ENCODE results near the gene ANKRD11.

Gene ANKRD11

GRCh38 chr16:89325861-89326471 is 164.4 kb downstream of the ANKRD11 start:
- H2BK120ac ChIP-seq (ENCODE audit: low read depth, low read length): no peak overlapping the region
- peaks cover 82% of the 10 kb centered on the region for H3K79me2 ChIP-seq (ENCODE audit: control insufficient read depth, insufficient read depth, low read length)
- peak overlapping the region; percentile 84 for H2AK5ac ChIP-seq (ENCODE audit: low read length)
- DNase-seq: no peak
- no peak overlapping the region for H4K8ac ChIP-seq (ENCODE audit: low read depth, low read length)
- H2BK15ac ChIP-seq (replicated peaks; ENCODE audit: low read depth): no peak overlapping the region
- H3K27me3 ChIP-seq (ENCODE audit: insufficient read depth, low read length, poor library complexity): no peaks in the 10 kb centered on the region
- WGBS (ENCODE audit: extremely low coverage, insufficient coverage, low lambda C conversion rate): no CpG with 5 or more reads among the region's 18 CpGs
- H3K4me1 ChIP-seq (ENCODE audit: control insufficient read depth, low read depth, low read length): peaks cover 25% of the 10 kb centered on the region
- peak overlapping the region; percentile 33 for H3K18ac ChIP-seq (ENCODE audit: low read length)
- peak overlapping the region; percentile 11 for H3K56ac ChIP-seq (ENCODE audit: low read length)
- no peaks in the 10 kb centered on the region for H3K36me3 ChIP-seq (ENCODE audit: control insufficient read depth, insufficient read depth, low read length)
- no peak overlapping the region for H3K4ac ChIP-seq (ENCODE audit: low read depth, low read length)
- no peak overlapping the region for H3K4me2 ChIP-seq (ENCODE audit: low read length)
- peak overlapping the region; percentile 11 for H3K9ac ChIP-seq (ENCODE audit: low read length)
- no peak overlapping the region for H4K5ac ChIP-seq (ENCODE audit: low read length)
- no peak overlapping the region for H3K4me3 ChIP-seq (ENCODE audit: low read length)
- peak overlapping the region; percentile 86 for H2BK5ac ChIP-seq (ENCODE audit: low read length)
- H3K79me1 ChIP-seq (ENCODE audit: low read length): peaks cover 32% of the 10 kb centered on the region
- peak overlapping the region; percentile 84 for H3K23ac ChIP-seq (ENCODE audit: low read length)
- no peak overlapping the region for H3K27ac ChIP-seq (ENCODE audit: low read depth, low read length)

- no peak overlapping the region for H4K5ac ChIP-seq (ENCODE audit: low read length)
- peaks cover 90% of the 10 kb centered on the region for H3K79me2 ChIP-seq (ENCODE audit: control insufficient read depth, insufficient read depth, low read length)
- no peak overlapping the region for H2BK120ac ChIP-seq (ENCODE audit: low read depth, low read length)
- H2AK5ac ChIP-seq (ENCODE audit: low read length): no peak overlapping the region
- H3K9ac ChIP-seq (ENCODE audit: low read length): no peak overlapping the region
- no peak overlapping the region for H3K27ac ChIP-seq (ENCODE audit: low read depth, low read length)
- no peak overlapping the region for H4K8ac ChIP-seq (ENCODE audit: low read depth, low read length)
- no CpG with 5 or more reads among the region's 32 CpGs for WGBS (ENCODE audit: extremely low coverage, insufficient coverage, low lambda C conversion rate)
- H3K18ac ChIP-seq (ENCODE audit: low read length): no peak overlapping the region
- no peak overlapping the region for H3K56ac ChIP-seq (ENCODE audit: low read length)
- H3K4me2 ChIP-seq (ENCODE audit: low read length): no peak overlapping the region
- no peaks in the 10 kb centered on the region for H3K27me3 ChIP-seq (ENCODE audit: insufficient read depth, low read length, poor library complexity)
- H3K4me1 ChIP-seq (ENCODE audit: control insufficient read depth, low read depth, low read length): peaks cover 28% of the 10 kb centered on the region
- no peak overlapping the region for H2BK15ac ChIP-seq (replicated peaks; ENCODE audit: low read depth)
- peaks cover 40% of the 10 kb centered on the region for H3K79me1 ChIP-seq (ENCODE audit: low read length)
- no peak for DNase-seq
- H3K4ac ChIP-seq (ENCODE audit: low read depth, low read length): no peak overlapping the region
- H2BK5ac ChIP-seq (ENCODE audit: low read length): no peak overlapping the region
- no peak overlapping the region for H3K4me3 ChIP-seq (ENCODE audit: low read length)
- no peaks in the 10 kb centered on the region for H3K36me3 ChIP-seq (ENCODE audit: control insufficient read depth, insufficient read depth, low read length)
- H3K23ac ChIP-seq (ENCODE audit: low read length): no peak overlapping the region
Measured at GRCh38 chr16:89324056-89325010, 166.0 kb downstream of the ANKRD11 start.

DNA sequence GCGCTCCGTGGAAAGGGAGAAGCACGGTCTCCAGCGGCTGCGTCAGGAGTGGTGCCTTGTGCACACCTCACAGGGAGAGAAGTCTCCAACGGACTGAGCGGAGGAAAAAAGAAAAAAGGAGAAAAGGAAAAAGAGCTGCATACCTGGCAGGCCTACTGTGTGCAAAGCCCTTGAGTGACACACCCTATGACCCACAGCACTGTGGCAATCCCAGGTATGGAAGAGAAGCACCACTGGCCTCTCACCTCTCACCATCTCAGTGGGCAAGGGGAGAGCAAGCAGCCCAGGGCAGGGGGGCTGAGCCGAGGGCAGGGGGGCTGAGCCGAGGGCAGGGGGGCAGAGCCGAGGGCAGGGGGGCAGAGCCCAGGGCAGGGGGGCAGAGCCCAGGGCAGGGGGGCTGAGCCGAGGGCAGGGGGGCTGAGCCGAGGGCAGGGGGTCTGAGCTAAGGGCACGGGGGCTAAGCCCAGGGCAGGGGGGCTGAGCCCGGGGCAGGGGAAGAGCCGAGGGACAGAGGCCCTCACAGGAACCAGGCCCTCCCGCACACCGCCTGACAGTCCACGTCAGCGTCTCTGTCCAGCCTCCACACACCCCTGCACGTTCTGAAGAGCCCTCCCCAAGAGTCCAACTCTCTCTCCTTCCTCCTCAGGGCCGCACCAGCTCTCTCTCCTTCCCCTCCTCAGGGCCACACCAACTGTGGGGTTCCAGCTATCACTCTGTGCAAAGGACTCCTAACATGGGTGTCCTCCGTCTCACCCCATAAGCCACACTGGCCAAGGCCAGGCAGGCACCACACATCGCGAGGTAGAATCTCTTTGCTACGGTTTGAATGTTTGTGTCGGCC is 167.0 kb downstream of the ANKRD11 start:
- Histone ChIP-seq H2BK5ac (ENCODE audit: low read length) (no peak overlapping the region), H3K27me3 (ENCODE audit: insufficient read depth, low read length, poor library complexity) (no peaks in the 10 kb centered on the region), H4K5ac (ENCODE audit: low read length) (no peak overlapping the region), H3K79me2 (ENCODE audit: control insufficient read depth, insufficient read depth, low read length) (peaks cover 93% of the 10 kb centered on the region), H3K27ac (ENCODE audit: low read depth, low read length) (no peak overlapping the region), H3K36me3 (ENCODE audit: control insufficient read depth, insufficient read depth, low read length) (no peaks in the 10 kb centered on the region), H2AK5ac (ENCODE audit: low read length) (no peak overlapping the region), H3K18ac (ENCODE audit: low read length) (no peak overlapping the region), H3K4ac (ENCODE audit: low read depth, low read length) (no peak overlapping the region), H2BK15ac (replicated peaks; ENCODE audit: low read depth) (no peak overlapping the region), H2BK120ac (ENCODE audit: low read depth, low read length) (no peak overlapping the region), H3K79me1 (ENCODE audit: low read length) (peaks cover 49% of the 10 kb centered on the region), H3K4me1 (ENCODE audit: control insufficient read depth, low read depth, low read length) (peaks cover 28% of the 10 kb centered on the region), H3K4me2 (ENCODE audit: low read length) (no peak overlapping the region), H3K56ac (ENCODE audit: low read length) (peak overlapping the region; percentile 51), H4K8ac (ENCODE audit: low read depth, low read length) (no peak overlapping the region), H3K4me3 (ENCODE audit: low read length) (no peak overlapping the region), H3K9ac (ENCODE audit: low read length) (peak overlapping the region; percentile 8), H3K23ac (ENCODE audit: low read length) (no peak overlapping the region)
- no CpG with 5 or more reads among the region's 26 CpGs for WGBS (ENCODE audit: extremely low coverage, insufficient coverage, low lambda C conversion rate)
- no peak for DNase-seq

DNA sequence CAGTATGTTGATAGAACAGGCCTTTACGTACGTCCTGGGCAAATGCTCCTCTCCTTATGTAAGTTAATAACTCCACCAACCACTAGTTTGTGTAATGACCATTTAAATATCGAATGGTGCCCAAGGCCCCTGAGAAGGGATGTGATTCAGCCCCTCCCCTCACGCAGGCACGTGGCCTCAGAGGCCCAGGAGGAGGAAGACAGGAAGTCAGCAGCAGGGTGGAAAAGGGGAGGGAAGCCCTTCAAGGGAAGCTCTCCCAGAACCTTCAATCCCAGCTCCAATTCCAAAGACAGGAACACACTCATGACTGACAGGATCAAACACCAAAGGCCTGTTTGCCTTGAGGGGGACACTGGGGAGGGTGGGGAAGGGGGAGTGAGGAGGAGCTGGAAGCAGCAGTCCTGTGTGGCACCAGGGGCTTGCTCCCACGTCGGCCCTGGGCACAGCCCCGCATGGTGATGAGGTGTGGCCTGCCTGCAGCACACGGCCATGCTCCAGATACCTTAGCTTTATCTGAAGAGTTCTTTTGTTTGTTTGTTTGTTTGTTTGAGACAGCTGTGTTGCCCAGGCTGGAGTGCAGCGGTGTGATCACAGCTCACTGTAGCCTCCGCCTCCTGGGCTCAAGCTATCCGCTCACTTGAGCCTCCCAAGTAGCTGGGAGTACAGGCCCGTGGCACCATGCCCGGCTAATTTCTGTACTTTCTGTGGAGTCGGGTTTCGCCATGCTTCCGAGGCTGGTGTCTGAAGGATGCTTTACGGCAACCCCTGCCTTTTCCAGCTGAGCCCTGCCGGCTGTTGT is 167.8 kb downstream of the ANKRD11 start:
- Histone ChIP-seq H3K27ac (ENCODE audit: low read depth, low read length) (no peak overlapping the region), H3K27me3 (ENCODE audit: insufficient read depth, low read length, poor library complexity) (no peaks in the 10 kb centered on the region), H2AK5ac (ENCODE audit: low read length) (no peak overlapping the region), H3K4ac (ENCODE audit: low read depth, low read length) (no peak overlapping the region), H3K36me3 (ENCODE audit: control insufficient read depth, insufficient read depth, low read length) (no peaks in the 10 kb centered on the region), H3K23ac (ENCODE audit: low read length) (no peak overlapping the region), H3K79me1 (ENCODE audit: low read length) (peaks cover 52% of the 10 kb centered on the region), H4K8ac (ENCODE audit: low read depth, low read length) (no peak overlapping the region), H3K4me1 (ENCODE audit: control insufficient read depth, low read depth, low read length) (peaks cover 28% of the 10 kb centered on the region), H4K5ac (ENCODE audit: low read length) (no peak overlapping the region), H2BK120ac (ENCODE audit: low read depth, low read length) (no peak overlapping the region), H3K4me3 (ENCODE audit: low read length) (no peak overlapping the region), H3K79me2 (ENCODE audit: control insufficient read depth, insufficient read depth, low read length) (peaks cover 93% of the 10 kb centered on the region), H3K18ac (ENCODE audit: low read length) (no peak overlapping the region), H2BK15ac (replicated peaks; ENCODE audit: low read depth) (no peak overlapping the region), H3K4me2 (ENCODE audit: low read length) (no peak overlapping the region), H3K56ac (ENCODE audit: low read length) (peak overlapping the region; percentile 67), H2BK5ac (ENCODE audit: low read length) (no peak overlapping the region), H3K9ac (ENCODE audit: low read length) (peak overlapping the region; percentile 15)
- peak; percentile 95 for DNase-seq
- no CpG with 5 or more reads among the region's 19 CpGs for WGBS (ENCODE audit: extremely low coverage, insufficient coverage, low lambda C conversion rate)

DNA sequence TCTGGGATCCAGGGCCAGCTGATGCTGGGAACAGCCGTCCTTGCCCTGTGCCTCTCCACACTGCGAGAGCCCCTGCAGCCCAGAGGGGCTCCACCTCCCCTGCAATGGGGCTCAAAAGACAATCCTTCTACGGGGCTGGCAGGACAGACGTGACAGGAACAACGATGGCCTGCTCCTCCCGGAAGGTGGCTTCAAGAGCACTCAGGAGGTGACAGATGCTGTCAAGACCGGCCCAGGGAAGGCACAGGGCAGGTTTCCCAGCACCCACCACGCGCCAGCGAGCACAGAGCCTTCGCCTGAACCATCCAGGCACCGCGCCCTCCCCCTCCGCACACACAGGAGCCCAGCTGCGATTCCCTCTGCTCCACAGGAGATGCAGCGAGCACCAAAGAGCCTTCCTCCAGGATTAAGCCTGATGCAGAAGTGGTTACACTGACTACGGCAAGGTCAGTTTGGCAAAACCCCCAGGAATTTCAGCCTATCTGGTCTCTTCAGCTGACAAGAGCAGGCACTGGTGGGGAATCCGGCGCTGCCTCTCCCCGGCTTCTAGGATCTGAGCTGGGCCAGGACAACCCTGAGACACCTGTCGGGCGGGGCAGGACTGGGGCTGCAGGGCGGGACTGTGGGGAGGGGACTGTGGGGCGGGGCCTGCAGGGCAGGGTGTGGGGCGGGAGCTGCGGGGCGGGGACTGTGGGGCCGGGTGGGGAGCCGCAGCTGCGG is 169.4 kb downstream of the ANKRD11 start:
- H2BK5ac ChIP-seq (ENCODE audit: low read length): no peak overlapping the region
- H3K36me3 ChIP-seq (ENCODE audit: control insufficient read depth, insufficient read depth, low read length): no peaks in the 10 kb centered on the region
- H2BK15ac ChIP-seq (replicated peaks; ENCODE audit: low read depth): no peak overlapping the region
- H3K79me2 ChIP-seq (ENCODE audit: control insufficient read depth, insufficient read depth, low read length): peaks cover 93% of the 10 kb centered on the region
- WGBS (ENCODE audit: extremely low coverage, insufficient coverage, low lambda C conversion rate): no CpG with 5 or more reads among the region's 30 CpGs
- no peak overlapping the region for H3K27ac ChIP-seq (ENCODE audit: low read depth, low read length)
- H3K4ac ChIP-seq (ENCODE audit: low read depth, low read length): no peak overlapping the region
- no peak overlapping the region for H3K4me3 ChIP-seq (ENCODE audit: low read length)
- H4K5ac ChIP-seq (ENCODE audit: low read length): no peak overlapping the region
- peaks cover 53% of the 10 kb centered on the region for H3K79me1 ChIP-seq (ENCODE audit: low read length)
- no peak overlapping the region for H3K18ac ChIP-seq (ENCODE audit: low read length)
- H2AK5ac ChIP-seq (ENCODE audit: low read length): no peak overlapping the region
- peaks cover 21% of the 10 kb centered on the region for H3K4me1 ChIP-seq (ENCODE audit: control insufficient read depth, low read depth, low read length)
- no peak overlapping the region for H4K8ac ChIP-seq (ENCODE audit: low read depth, low read length)
- peak; percentile 67 for DNase-seq
- no peaks in the 10 kb centered on the region for H3K27me3 ChIP-seq (ENCODE audit: insufficient read depth, low read length, poor library complexity)
- H2BK120ac ChIP-seq (ENCODE audit: low read depth, low read length): no peak overlapping the region
- no peak overlapping the region for H3K23ac ChIP-seq (ENCODE audit: low read length)
- peak overlapping the region; percentile 17 for H3K56ac ChIP-seq (ENCODE audit: low read length)
- H3K9ac ChIP-seq (ENCODE audit: low read length): peak overlapping the region; percentile 13
- H3K4me2 ChIP-seq (ENCODE audit: low read length): no peak overlapping the region
